GM21723 (cell line): ENCODE results near the gene OR13G1.
"Not testable (repeated sequence)": the region's sequence is repeated elsewhere in the genome, so short reads cannot be mapped to it uniquely, and the experiment has no call there.

Experiments
- ATAC-seq: cut with Tn5 transposase; IDR thresholded peaks from one replicate; pipeline ENCODE4 v1.9.1; 2021; ENCODE audit warnings: mild to moderate bottlenecking, moderate library complexity; ENCODE audit not compliant: unreplicated experiment

The OR13G1 gene

DNA sequence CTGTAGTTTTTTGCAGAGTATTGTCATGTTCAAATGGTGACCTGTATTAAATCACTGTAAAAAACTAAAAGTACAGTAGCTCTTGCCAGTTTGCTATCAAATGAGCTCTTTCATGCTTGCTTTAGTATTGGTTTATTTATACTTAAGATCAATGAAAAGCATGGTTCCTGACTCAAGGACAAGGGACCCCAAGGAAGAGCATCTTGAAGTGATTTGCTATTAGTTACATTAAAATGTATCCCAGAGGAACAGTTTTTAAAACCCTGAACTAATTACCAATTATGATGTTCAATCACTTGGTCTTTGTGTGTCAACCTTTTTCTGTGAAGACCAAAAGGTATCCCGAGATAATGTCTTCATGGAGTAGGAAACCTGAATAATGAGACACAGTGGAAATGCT is at the start of gene OR13G1:
TSS of gene OR13G1 (minus strand) at position 101 of the 400 bp plus-strand sequence. CDS start 6,698 bp downstream, outside the sequence.
- no peak for ATAC-seq

DNA sequence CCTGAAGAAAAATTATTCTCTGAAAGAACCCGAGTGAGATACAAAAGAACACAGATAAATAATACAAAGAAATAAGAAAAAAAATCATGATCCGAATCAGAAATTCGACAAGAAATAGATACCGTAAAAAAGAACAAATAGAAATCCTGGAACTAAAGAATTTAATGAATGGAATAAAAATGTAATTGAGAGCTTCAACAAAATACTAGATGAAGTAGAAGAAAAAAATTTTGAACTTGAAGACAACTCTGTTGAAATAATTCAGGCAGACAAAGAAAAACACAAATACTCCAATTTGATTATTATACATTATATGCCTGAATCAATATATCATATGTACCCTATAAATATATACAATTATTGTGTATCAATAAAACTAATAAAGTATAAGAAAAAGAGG is 41.7 kb upstream of the OR13G1 start:
- ATAC-seq, result no peak

- no peak for ATAC-seq
These were observed 37.0 kb upstream of the OR13G1 start, which contains the start of gene OR6F1 for GRCh38 chr1:247716546-247716945. Gene OR6F1 (minus strand): TSS chr1:247716646. CDS start chr1:247712755, 3,891 bp downstream.

GRCh38 chr1:247713753-247714152 is 34.2 kb upstream of the OR13G1 start:
- ATAC-seq, result no peak

GRCh38 chr1:247710681-247711080 is 31.1 kb upstream of the OR13G1 start:
- ATAC-seq, result not testable (repeated sequence)

DNA sequence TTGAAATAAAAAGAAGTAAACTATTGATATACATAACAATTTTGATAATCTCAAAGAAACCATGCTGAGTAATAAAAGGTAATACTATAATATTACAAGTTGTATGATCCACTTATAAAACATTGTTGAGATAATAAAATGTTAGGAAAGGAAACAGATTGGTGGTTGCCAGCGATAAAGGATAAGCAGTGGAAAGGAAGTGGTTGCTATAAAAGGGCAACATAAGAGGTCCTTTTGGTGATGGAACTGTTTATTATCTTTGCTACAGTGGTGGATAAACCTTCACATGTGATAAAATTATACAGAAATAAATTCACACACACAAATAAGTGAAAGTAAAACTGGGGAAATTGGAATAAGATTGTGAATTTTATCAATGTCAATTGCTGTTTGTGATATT is 21.8 kb upstream of the OR13G1 start:
- ATAC-seq, result no peak

DNA sequence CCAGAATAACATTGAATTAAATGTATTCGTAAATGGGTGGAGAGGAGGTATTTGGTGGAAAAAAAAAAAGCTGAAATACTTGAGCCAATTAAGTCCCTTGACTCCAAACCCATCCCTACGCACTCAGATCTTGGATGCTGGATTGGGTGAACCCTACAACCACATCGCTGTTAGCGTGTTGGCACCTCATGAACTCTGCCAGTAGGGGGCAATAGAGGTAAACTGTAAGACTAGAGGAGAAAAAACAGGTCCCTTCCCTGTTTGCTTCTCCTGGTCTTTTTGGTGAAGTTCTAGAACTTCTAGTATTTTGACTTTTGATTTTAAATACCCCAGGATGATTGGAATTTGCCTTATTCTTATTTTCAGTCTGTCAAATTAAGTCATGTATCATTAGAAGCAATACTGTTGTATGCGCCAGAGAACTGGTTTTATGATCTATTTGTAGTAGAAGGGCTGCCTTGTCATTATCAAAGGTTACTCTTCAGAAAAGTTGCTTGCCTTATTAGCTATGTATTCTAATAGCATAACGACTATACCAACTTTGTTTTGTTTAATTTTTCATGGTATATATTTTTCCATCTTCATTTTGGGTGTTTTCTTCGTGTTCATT is 1.9 kb upstream of the OR13G1 start:
- ATAC-seq, result peak; percentile 96

GRCh38 chr1:247680171-247680570 is 632 bp upstream of the OR13G1 start:
- ATAC-seq, result no peak

- no peak for ATAC-seq
These were observed 10.3 kb downstream of the OR13G1 start for GRCh38 chr1:247669225-247669624.

DNA sequence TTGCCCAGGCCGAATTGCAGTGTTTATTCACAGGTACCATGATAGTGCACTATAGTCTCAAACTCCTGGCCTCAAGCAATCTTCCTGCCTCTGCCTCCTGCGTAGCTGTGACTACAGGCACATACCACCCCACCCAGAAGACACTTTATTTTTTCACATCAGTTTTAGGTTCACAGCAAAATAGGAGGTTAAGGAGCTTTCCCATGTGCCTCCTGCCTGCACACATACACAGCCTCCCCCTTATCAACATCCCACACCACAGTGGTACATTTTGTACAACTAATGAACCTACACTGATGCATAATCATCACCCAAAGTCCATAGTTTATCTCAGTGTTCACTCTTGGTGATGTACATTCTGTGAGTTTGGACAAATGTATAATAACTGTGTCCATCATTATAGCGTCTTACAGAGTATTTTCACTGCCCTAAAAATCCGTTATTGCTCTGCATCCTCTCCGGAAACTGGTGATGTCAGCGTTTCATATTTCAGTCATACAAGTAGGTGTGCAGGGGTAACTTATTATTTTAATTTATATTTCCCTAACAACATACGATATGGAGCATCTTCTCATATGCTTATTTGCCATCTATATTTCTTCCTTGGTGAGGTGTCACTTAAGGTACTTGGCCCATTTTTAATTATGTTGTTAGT is 23.2 kb downstream of the OR13G1 start:
- ATAC-seq, result no peak

- no peak for ATAC-seq
These were observed 26.5 kb downstream of the OR13G1 start for GRCh38 chr1:247653040-247653439.

GRCh38 chr1:247647864-247648263 is 31.7 kb downstream of the OR13G1 start:
- ATAC-seq, result no peak

GRCh38 chr1:247646867-247647266 is 32.7 kb downstream of the OR13G1 start:
- ATAC-seq, result no peak

GRCh38 chr1:247642742-247643141 is 36.8 kb downstream of the OR13G1 start:
- no peak for ATAC-seq

- ATAC-seq, result no peak
These were observed 40.1 kb downstream of the OR13G1 start for GRCh38 chr1:247639381-247639981.

- ATAC-seq, result no peak
These were observed 40.8 kb downstream of the OR13G1 start for GRCh38 chr1:247638781-247639180.

GRCh38 chr1:247638011-247638410 is 41.5 kb downstream of the OR13G1 start:
- no peak for ATAC-seq

DNA sequence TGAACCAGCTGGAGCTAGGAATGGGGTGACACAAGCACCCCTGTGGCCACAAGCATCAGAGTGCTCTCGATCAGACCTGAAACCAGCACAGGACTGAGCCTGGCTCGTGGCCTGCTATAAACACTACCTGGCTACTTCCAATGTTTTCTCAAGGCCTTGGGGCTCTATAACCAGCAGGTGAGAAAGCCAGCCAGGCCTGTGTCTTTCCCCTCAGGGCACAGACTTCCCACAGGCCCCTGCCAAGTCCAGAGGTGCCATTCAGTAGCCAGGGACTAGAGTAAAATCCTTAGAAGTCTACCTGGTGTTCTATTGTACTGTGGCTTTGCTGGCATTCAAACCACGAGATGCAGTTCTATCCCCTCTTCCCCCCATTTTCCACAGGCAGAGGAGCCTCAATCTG is 51.6 kb downstream of the OR13G1 start:
- ATAC-seq, result no peak
